Right lobe of liver (tissue), 6 donors: ENCODE results near the gene CHIT1. TPM values are rescaled to one million over a fixed set of nuclear protein-coding genes. Genes with fewer than 3 reads are reported as not detected.

Source experiments
- ATAC-seq, 4 donors: fragments of 200-7000 bp; cut with Tn5 transposase; one replicate each; pipeline ENCODE4 v1.9.1; 2020; ENCODE audit warnings: mild to moderate bottlenecking in 4 of 4, moderate library complexity in 4 of 4
- DNase-seq, 3 donors: peaks; one replicate each; pipeline ENCODE4 v3.0.0-alpha.2; 2020
- H3K27ac ChIP-seq, 3 donors: fragments of 200-600 bp; one replicate each; pipeline ENCODE4 v1.8.0; 2022
- H3K27me3 ChIP-seq, 2 donors: fragments of 200-600 bp; one replicate each; pipeline ENCODE4 v1.8.0; 2022
- H3K36me3 ChIP-seq, 4 donors: fragments of 200-600 bp; sonication (generic) in 1 of 4; one replicate each; pipeline versions ENCODE4 v1.5.1 to v1.8.0; 2017 to 2022; ENCODE audit warnings: control low read depth in 1 of 4
- H3K4me1 ChIP-seq, 4 donors: fragments of 200-600 bp; sonication (generic) in 1 of 4; one replicate each; pipeline versions ENCODE4 v1.5.1 to v1.8.0; 2017 to 2022; ENCODE audit warnings: control low read depth in 1 of 4
- H3K4me3 ChIP-seq, 3 donors: fragments of 200-600 bp; one replicate each; pipeline ENCODE4 v1.8.0; 2022
- H3K9me3 ChIP-seq, 4 donors: fragments of 200-600 bp; sonication (generic) in 1 of 4; one replicate each; pipeline versions ENCODE4 v1.5.1 to v1.8.0; 2017 to 2022; ENCODE audit warnings: control low read depth in 1 of 4
- POLR2A ChIP-seq: fragments of 450-650 bp; IDR thresholded peaks from one replicate; pipeline ENCODE4 v1.6.1; 2017; ENCODE audit warnings: antibody characterized with exemption, mild to moderate bottlenecking
- WGBS: methylation state at CpG from one replicate; pipeline ENCODE4 v1.1.6; 2018; ENCODE audit warnings: low coverage, low lambda C conversion rate; ENCODE audit not compliant: insufficient coverage; ENCODE audit errors: missing lambda C conversion rate; 5-methylcytosine and 5-hydroxymethylcytosine counted together
- intact Hi-C, 2 donors: fragments of 100-400 bp; cut with DNase I; formaldehyde crosslinking; loops; one replicate each; pipeline versions ENCODE4 v1.11.2 to v1.14.1; 2022
- total RNA-seq, 6 experiments: library from RNA; depleted of rRNA in 2 of 6; stranded (reverse); fragments of >200 nt in 2 of 6; fragmentation: NEBNext Ultra II Directional in 3 of 6; extraction: Animal tissue kit (Norgen Biotek cat#: 25700) in 3 of 6; gene quantifications; one replicate each; pipeline versions ENCODE4 v1.1.0 to v1.2.4, GENCODE V29; 2016 to 2023
- TF ChIP-seq, protein P1 (sequence below), 4 donors: fragments of 200-600 bp in 3 of 4; fragments of 450-650 bp in 1 of 4; IDR thresholded peaks; one replicate each; pipeline versions ENCODE4 v1.5.1 to v1.8.0; 2016 to 2022; ENCODE audit warnings: antibody characterized with exemption in 4 of 4, mild to moderate bottlenecking in 2 of 4
- donor health status: DM: no; HTN: yes; CAD: no.
- donor health status: DM: no; HTN: no; CAD: no.
- donor health status: DM: no; HTN: no; CAD: no.
- donor health status: DM: no; HTN: yes; CAD: no.
- donor health status: DM: no; HTN: yes; CAD: no.

The CHIT1 gene
- total RNA-seq, 6 experiments from 2014 or later = 0.46 to 0.61 (median 0.46) TPM; not detected in 3

DNA sequence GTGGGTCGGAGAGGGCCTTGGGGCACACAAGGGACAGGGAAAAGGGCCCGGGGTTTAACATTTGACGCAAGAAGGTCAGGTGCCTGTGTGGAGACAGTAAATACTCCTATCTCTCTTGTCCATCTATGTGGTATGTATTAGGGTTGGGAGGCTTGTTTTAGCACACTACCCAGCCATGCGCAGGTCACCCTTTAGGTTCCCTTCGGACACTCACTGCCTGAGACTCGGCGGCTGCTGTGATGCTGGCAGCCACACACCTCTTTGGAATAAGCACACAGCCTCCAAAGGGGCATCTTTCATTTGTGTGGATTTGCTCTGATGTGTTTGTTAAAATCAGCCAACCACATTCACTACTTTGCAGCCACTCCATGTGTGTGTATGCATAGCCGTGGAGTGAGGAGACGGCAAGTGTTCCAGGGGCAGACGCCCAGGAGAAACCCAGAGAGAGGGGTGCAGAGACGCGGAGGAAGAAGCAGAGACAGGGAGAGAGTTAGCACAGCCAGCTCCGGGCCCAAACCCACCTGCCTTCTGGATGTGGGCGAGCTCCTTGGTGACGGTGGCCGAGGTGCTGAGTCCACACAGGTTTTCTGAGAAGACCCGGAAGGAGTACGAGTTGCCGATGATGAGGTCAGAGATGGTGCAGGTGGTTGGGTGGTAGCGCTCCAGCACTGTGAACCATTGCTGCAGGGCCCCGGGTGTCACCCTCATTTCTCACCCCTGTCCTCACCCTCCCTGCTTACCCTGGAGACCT is 59.5 kb downstream of the CHIT1 start:
- H3K36me3 ChIP-seq = no peaks in the 10 kb centered on the region
- no peaks in the 10 kb centered on the region for H3K9me3 ChIP-seq
- H3K27me3 ChIP-seq = no peaks in the 10 kb centered on the region
- no peak overlapping the region for H3K27ac ChIP-seq
- ATAC-seq (no peak), DNase-seq (no peak)
- intact Hi-C loops = loop anchor here in 1 of 2 donors (5.0 kb wide), 1 partner anchor 47 kb away; no protein-coding TSS in a partner anchor
- no peak overlapping the region for H3K4me3 ChIP-seq
- no peaks in the 10 kb centered on the region for H3K4me1 ChIP-seq
- no peak for TF ChIP-seq POLR2A
- TF ChIP-seq, protein P1, sequence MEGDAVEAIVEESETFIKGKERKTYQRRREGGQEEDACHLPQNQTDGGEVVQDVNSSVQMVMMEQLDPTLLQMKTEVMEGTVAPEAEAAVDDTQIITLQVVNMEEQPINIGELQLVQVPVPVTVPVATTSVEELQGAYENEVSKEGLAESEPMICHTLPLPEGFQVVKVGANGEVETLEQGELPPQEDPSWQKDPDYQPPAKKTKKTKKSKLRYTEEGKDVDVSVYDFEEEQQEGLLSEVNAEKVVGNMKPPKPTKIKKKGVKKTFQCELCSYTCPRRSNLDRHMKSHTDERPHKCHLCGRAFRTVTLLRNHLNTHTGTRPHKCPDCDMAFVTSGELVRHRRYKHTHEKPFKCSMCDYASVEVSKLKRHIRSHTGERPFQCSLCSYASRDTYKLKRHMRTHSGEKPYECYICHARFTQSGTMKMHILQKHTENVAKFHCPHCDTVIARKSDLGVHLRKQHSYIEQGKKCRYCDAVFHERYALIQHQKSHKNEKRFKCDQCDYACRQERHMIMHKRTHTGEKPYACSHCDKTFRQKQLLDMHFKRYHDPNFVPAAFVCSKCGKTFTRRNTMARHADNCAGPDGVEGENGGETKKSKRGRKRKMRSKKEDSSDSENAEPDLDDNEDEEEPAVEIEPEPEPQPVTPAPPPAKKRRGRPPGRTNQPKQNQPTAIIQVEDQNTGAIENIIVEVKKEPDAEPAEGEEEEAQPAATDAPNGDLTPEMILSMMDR (IDR thresholded peaks at IDR 0.05) = no peak
- whole genome bisulfite sequencing = 64% methylated on average over 6 of the region's 21 CpGs

DNA sequence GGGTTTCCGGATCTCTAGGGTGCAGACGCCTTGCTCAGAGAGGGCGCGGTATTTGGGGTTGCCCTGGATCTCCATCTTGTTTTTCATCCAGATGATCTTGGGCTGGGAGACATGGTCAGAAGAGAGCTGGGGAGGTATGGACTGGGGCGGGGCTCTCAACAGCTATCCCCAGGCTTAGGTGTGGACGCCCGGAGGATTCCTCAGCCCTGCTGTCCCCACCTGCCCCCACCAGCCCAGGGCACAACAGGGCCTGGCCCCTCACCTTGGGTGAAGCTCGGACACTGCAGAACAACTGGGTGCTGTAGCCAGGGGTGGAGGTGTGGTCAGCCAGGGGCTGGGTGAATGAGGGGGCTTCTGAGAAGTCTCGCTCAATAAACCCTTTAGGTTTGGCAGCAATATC is 60.5 kb downstream of the CHIT1 start:
- Histone ChIP-seq H3K27me3 (no peaks in the 10 kb centered on the region), H3K36me3 (no peaks in the 10 kb centered on the region), H3K4me1 (no peaks in the 10 kb centered on the region), H3K27ac (no peak overlapping the region), H3K4me3 (no peak overlapping the region), H3K9me3 (no peaks in the 10 kb centered on the region)
- DNase-seq (no peak), ATAC-seq (no peak)
- intact Hi-C loops = loop anchor here in 1 of 2 donors (5.0 kb wide), 1 partner anchor 48 kb away; no protein-coding TSS in a partner anchor
- no peak for TF ChIP-seq POLR2A
- TF ChIP-seq, protein P1 (IDR thresholded peaks at IDR 0.05) = no peak
- WGBS = 86% methylated on average over 5 of the region's 9 CpGs

DNA sequence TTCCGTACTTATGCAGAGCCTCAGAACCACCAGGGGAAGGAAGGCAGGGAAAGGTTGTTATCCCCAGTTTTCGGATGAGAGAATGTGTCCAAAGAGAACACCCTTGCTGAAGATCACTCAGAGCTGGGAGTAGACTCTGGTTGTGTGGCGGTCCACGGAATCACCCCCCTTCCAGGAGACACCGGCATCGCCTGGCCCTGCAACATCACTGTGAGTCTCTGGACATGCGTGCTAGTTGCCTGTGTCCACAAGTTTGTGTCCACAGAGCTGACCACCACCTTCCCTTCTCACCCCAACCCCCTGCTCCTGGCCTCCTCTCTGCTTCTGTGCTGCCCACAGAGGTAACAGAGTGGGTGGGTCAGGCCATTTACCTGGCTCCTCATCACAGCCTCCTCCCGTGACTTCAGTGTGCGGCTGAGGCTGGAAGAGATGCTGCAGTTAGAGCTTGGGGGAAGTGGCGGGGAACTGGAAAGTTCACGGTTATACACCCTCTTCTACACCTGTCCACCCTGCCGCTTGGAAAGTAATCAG is 61.2 kb downstream of the CHIT1 start:
- Histone ChIP-seq H3K36me3 (no peaks in the 10 kb centered on the region), H3K9me3 (no peaks in the 10 kb centered on the region), H3K4me3 (no peak overlapping the region), H3K27me3 (no peaks in the 10 kb centered on the region), H3K27ac (no peak overlapping the region), H3K4me1 (no peaks in the 10 kb centered on the region)
- TF ChIP-seq, protein P1 (IDR thresholded peaks at IDR 0.05) = no peak
- no peak for TF ChIP-seq POLR2A
- intact Hi-C loops = loop anchor here in 1 of 2 donors (5.0 kb wide), 1 partner anchor 49 kb away; no protein-coding TSS in a partner anchor
- 81% methylated on average over 3 of the region's 12 CpGs for WGBS
- no peak for ATAC-seq
- DNase-seq = no peak

DNA sequence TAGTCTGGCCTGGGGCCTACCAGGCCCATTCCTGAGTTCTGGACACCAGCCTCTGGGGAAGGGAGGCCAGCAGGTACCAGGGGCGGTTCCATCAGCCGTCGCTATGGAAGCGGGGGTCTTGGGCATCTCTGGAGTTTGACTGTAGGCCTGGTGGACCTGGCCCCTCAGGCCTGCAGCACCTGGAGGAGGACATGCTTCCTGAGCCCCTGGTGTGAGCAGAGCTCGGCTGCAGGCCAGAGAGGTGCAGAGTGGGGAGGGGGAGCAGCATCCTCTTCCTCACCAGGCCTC is 61.6 kb downstream of the CHIT1 start:
- Histone ChIP-seq H3K4me3 (no peak overlapping the region), H3K27me3 (no peaks in the 10 kb centered on the region), H3K27ac (no peak overlapping the region), H3K36me3 (no peaks in the 10 kb centered on the region), H3K9me3 (no peaks in the 10 kb centered on the region), H3K4me1 (no peaks in the 10 kb centered on the region)
- intact Hi-C loops = loop anchor here in 1 of 2 donors (5.0 kb wide), 1 partner anchor 49 kb away; no protein-coding TSS in a partner anchor
- WGBS = no CpG with 5 or more reads among the region's 5 CpGs
- DNase-seq (no peak), ATAC-seq (no peak)
- TF ChIP-seq POLR2A = no peak
- TF ChIP-seq, protein P1 (IDR thresholded peaks at IDR 0.05) = no peak
